HepG2 (cell line): ENCODE measurements around the gene PIGL. TPM values are rescaled to one million over a fixed set of nuclear protein-coding genes. Genes with fewer than 3 reads are reported as not detected.

Experiments used
- ARID4A ChIP-seq: sonication (generic); formaldehyde crosslinking; IDR thresholded peaks from 2 replicates; pipeline ENCODE4 v1.5.0; 2020; ENCODE audit warnings: mild to moderate bottlenecking, missing genetic modification reagents, borderline replicate concordance
- ARNTL ChIP-seq: sonication (generic); formaldehyde crosslinking; IDR thresholded peaks from 2 replicates; pipeline ENCODE4 v1.4.0; 2020; ENCODE audit warnings: mild to moderate bottlenecking, missing genetic modification reagents
- CREB1 ChIP-seq, 2 experiments: fragments of 450-650 bp in 1 of 2; IDR thresholded peaks; 2 replicates each; pipeline ENCODE4 v1.6.1; 2016 to 2017; ENCODE audit warnings: control low read depth in 1 of 2, mild to moderate bottlenecking in 1 of 2, missing compliant biosample characterization in 1 of 2, missing genetic modification characterization in 1 of 2
- DMAP1 ChIP-seq: IDR thresholded peaks from 2 replicates; pipeline ENCODE4 v1.6.1; 2016
- GMEB1 ChIP-seq: sonication (generic); formaldehyde crosslinking; IDR thresholded peaks from 2 replicates; pipeline ENCODE4 v1.5.1; 2020; ENCODE audit warnings: missing genetic modification reagents, mild to moderate bottlenecking, borderline replicate concordance
- HOMEZ ChIP-seq: IDR thresholded peaks from 2 replicates; pipeline ENCODE4 v1.6.1; 2016; ENCODE audit warnings: low read depth
- ISL2 ChIP-seq: sonication (generic); formaldehyde crosslinking; IDR thresholded peaks from 2 replicates; pipeline ENCODE4 v1.5.0; 2020; ENCODE audit warnings: missing genetic modification reagents
- JUNB ChIP-seq: sonication (generic); formaldehyde crosslinking; IDR thresholded peaks from 2 replicates; pipeline ENCODE4 v1.8.0; 2022; ENCODE audit warnings: missing genetic modification reagents, mild to moderate bottlenecking, borderline replicate concordance
- MEIS1 ChIP-seq: sonication (generic); formaldehyde crosslinking; IDR thresholded peaks from 2 replicates; pipeline ENCODE4 v1.9.0; 2021; ENCODE audit warnings: mild to moderate bottlenecking, missing genetic modification reagents, moderate library complexity, borderline replicate concordance
- RAD21 ChIP-seq: fragments of 450-650 bp; formaldehyde crosslinking; IDR thresholded peaks from 2 replicates; pipeline ENCODE4 v1.5.0; 2020; ENCODE audit warnings: mild to moderate bottlenecking
- SAFB2 ChIP-seq: sonication (generic); formaldehyde crosslinking; IDR thresholded peaks from 2 replicates; pipeline ENCODE4 v1.5.1; 2020; ENCODE audit warnings: missing genetic modification reagents, low read depth, mild to moderate bottlenecking, borderline replicate concordance
- TEAD3 ChIP-seq: optimal IDR thresholded peaks from 2 replicates; pipeline ENCODE3; 2016; ENCODE audit warnings: borderline replicate concordance
- YEATS2 ChIP-seq: sonication (generic); formaldehyde crosslinking; IDR thresholded peaks from 2 replicates; pipeline ENCODE4 v1.4.0; 2020; ENCODE audit warnings: missing genetic modification reagents, borderline replicate concordance
- ZNF343 ChIP-seq: sonication (generic); formaldehyde crosslinking; IDR thresholded peaks from 2 replicates; pipeline ENCODE4 v1.4.0; 2020; ENCODE audit warnings: mild to moderate bottlenecking, missing genetic modification reagents
- ZNF503 ChIP-seq: sonication (generic); formaldehyde crosslinking; IDR thresholded peaks from 2 replicates; pipeline ENCODE4 v1.4.0; 2020; ENCODE audit warnings: missing genetic modification reagents
- ZNF556 ChIP-seq: sonication (generic); formaldehyde crosslinking; IDR thresholded peaks from 2 replicates; pipeline ENCODE4 v1.4.0; 2020; ENCODE audit warnings: mild to moderate bottlenecking, missing genetic modification reagents, borderline replicate concordance
- ZNF878 ChIP-seq: sonication (generic); formaldehyde crosslinking; IDR thresholded peaks from 2 replicates; pipeline ENCODE4 v1.8.1; 2023; ENCODE audit warnings: mild to moderate bottlenecking, missing genetic modification reagents, moderate library complexity
- ZSCAN31 ChIP-seq: sonication (generic); formaldehyde crosslinking; IDR thresholded peaks from 2 replicates; pipeline ENCODE4 v1.5.0; 2020; ENCODE audit warnings: low read depth, mild to moderate bottlenecking, missing genetic modification reagents
- polyA plus RNA-seq, 8 experiments: library from polyadenylated mRNA; depleted of rRNA in 3 of 8; stranded (reverse) in 7 of 8; unstranded in 1 of 8; fragments of >200 nt; fragmentation: Illumina TruSeq in 4 of 8; extraction: Trizol in 4 of 8; gene quantifications; 2 replicates each; pipeline versions ENCODE4 v1.2.1 to v1.2.3, GENCODE V29; 2011 to 2016; ENCODE audit warnings: low read depth in 4 of 8, missing spikeins in 1 of 8, mixed read lengths in 1 of 8; ENCODE audit not compliant: insufficient read depth in 1 of 8
- total RNA-seq, 5 experiments: library from RNA; depleted of rRNA; stranded (reverse); fragments of >200 nt; fragmentation: Illumina TruSeq; extraction: Trizol; gene quantifications; 2 replicates each; pipeline ENCODE4 v1.2.3, GENCODE V29; 2016; ENCODE audit warnings: low read depth in 1 of 5

Gene PIGL
- total and polyA plus RNA-seq, 2 of the 13 experiments (the other 11 are each of a cell fraction or from before 2014, with no cell fraction given), result 28.5 to 63.8 TPM

- TF ChIP-seq HOMEZ, result 0 out of 2 replicates have a peak, but pooled peaks have one; percentile 33
- TF ChIP-seq ZNF503, result peak; percentile 55; the same call in 1 of the 2 replicates
- TF ChIP-seq ZSCAN31 (CRISPR knock-in tag), result 0 out of 2 replicates have a peak, but pooled peaks have one; percentile 38
- no peak for TF ChIP-seq JUNB
- peak; percentile 77 for TF ChIP-seq ISL2 (CRISPR knock-in tag)
- TF ChIP-seq RAD21 (CRISPR knock-in tag), result 0 out of 2 replicates have a peak, but pooled peaks have one; percentile 41
- TF ChIP-seq TEAD3 (CRISPR knock-in tag), result peak; percentile 83
- TF ChIP-seq CREB1 (IDR thresholded peaks at IDR 0.05), result no peak
- peak; percentile 51 for TF ChIP-seq CREB1 (CRISPR knock-in tag; IDR thresholded peaks at IDR 0.05)
- TF ChIP-seq ARNTL (CRISPR knock-in tag), result peak; percentile 77
- TF ChIP-seq SAFB2 (CRISPR knock-in tag), result 0 out of 2 replicates have a peak, but pooled peaks have one; percentile 40
- peak; percentile 54; the same call in 1 of the 2 replicates for TF ChIP-seq DMAP1
- peak; percentile 23; the same call in 1 of the 2 replicates for TF ChIP-seq YEATS2 (CRISPR knock-in tag)
- TF ChIP-seq GMEB1 (CRISPR knock-in tag), result peak; percentile 34; the same call in 1 of the 2 replicates
- TF ChIP-seq ARID4A (CRISPR knock-in tag), result peak; percentile 38; the same call in 1 of the 2 replicates
- peak; percentile 92 for TF ChIP-seq MEIS1
- TF ChIP-seq ZNF343 (CRISPR knock-in tag), result peak; percentile 45; the same call in 1 of the 2 replicates
- 0 out of 2 replicates have a peak, but pooled peaks have one; percentile 40 for TF ChIP-seq ZNF556
- TF ChIP-seq ZNF878 (CRISPR knock-in tag), result peak; percentile 61; the same call in 1 of the 2 replicates
Observed at GRCh38 chr17:16313139-16314090, 96.4 kb downstream of the PIGL start (continued).
